PFSK-1 (cell line): ENCODE data around the gene RHOD.

Experiments used
- POLR2AphosphoS5 ChIP-seq: IDR thresholded peaks from 2 replicates; pipeline ENCODE4 v1.6.1; 2012; ENCODE audit warnings: low read depth, mild to moderate bottlenecking, control low read depth, low read length, moderate library complexity
- REST ChIP-seq, 2 experiments: IDR thresholded peaks; 2 replicates each; pipeline versions ENCODE4 v1.6.1 to v1.8.0; 2011 to 2012; ENCODE audit warnings: low read depth in 2 of 2, low read length in 2 of 2, control low read depth in 1 of 2, inconsistent platforms in 1 of 2, mild to moderate bottlenecking in 1 of 2, moderate library complexity in 1 of 2; ENCODE audit not compliant: insufficient read depth in 1 of 2
- TAF1 ChIP-seq: IDR thresholded peaks from 2 replicates; pipeline ENCODE4 v1.6.1; 2012; ENCODE audit warnings: low read length, control low read depth, borderline replicate concordance; ENCODE audit not compliant: insufficient read depth

- TF ChIP-seq POLR2AphosphoS5 (no peak), REST (IDR thresholded peaks at IDR 0.05; ENCODE audit: insufficient read depth in 1 of 2, low read depth in 2 of 2, low read length in 2 of 2) (no peak), TAF1 (no peak)
Measured at GRCh38 chr11:67082071-67082791, 25.6 kb downstream of the RHOD start.
